Progenitor cell of endocrine pancreas (in vitro differentiated cells): Measurements from ENCODE around the gene FBXL4. TPM values are rescaled to one million over a fixed set of nuclear protein-coding genes. Genes with fewer than 3 reads are reported as not detected.

Source experiments
- DNase-seq: peaks from one replicate; pipeline ENCODE4 v3.0.0; 2021; ENCODE audit warnings: low spot score; ENCODE audit not compliant: unreplicated experiment
- H3K27ac Mint-ChIP-seq: 2 replicates; pipeline ENCODE4 v1.8.0; 2021; ENCODE audit warnings: mild to moderate bottlenecking, moderate library complexity, mixed read lengths
- H3K27me3 Mint-ChIP-seq: 2 replicates; pipeline ENCODE4 v1.8.0; 2021; ENCODE audit warnings: mixed read lengths
- H3K36me3 Mint-ChIP-seq: 2 replicates; pipeline ENCODE4 v1.8.0; 2022; ENCODE audit warnings: mixed read lengths; ENCODE audit not compliant: insufficient read depth
- H3K4me1 Mint-ChIP-seq: 2 replicates; pipeline ENCODE4 v1.8.0; 2021; ENCODE audit warnings: low read depth, mixed read lengths
- H3K4me3 Mint-ChIP-seq: 2 replicates; pipeline ENCODE4 v1.8.0; 2021; ENCODE audit warnings: low read depth, mild to moderate bottlenecking, moderate library complexity, mixed read lengths
- H3K9me3 Mint-ChIP-seq: 2 replicates; pipeline ENCODE4 v1.8.0; 2021; ENCODE audit warnings: low read depth, mixed read lengths
- CTCF ChIP-seq: fragments of 200-600 bp; sonication (generic); IDR thresholded peaks from one replicate; pipeline ENCODE4 v1.5.0; 2021; ENCODE audit warnings: antibody characterized with exemption, mild to moderate bottlenecking; ENCODE audit not compliant: unreplicated experiment
- total RNA-seq: library from RNA; stranded (reverse); gene quantifications from 2 replicates; pipeline ENCODE4 v1.2.1, GENCODE V29; 2021

Gene FBXL4
- total RNA-seq, 1 donor from 2014 or later: 18.3 TPM

GRCh38 chr6:98840385-98840784, 107.4 kb downstream of the FBXL4 start:
- Mint-ChIP-seq H3K9me3 (no peaks in the 10 kb centered on the region), H3K4me3 (no peak overlapping the region), H3K27me3 (peaks cover 90% of the 10 kb centered on the region), H3K36me3 (no peaks in the 10 kb centered on the region), H3K4me1 (peaks cover 27% of the 10 kb centered on the region), H3K27ac (no peak overlapping the region)
- no peak for TF ChIP-seq CTCF
- no peak for DNase-seq

- H3K27ac Mint-ChIP-seq: no peak overlapping the region
- DNase-seq: no peak
- TF ChIP-seq CTCF: peak; percentile 68
- no peaks in the 10 kb centered on the region for H3K36me3 Mint-ChIP-seq
- peaks cover 87% of the 10 kb centered on the region for H3K27me3 Mint-ChIP-seq
- no peaks in the 10 kb centered on the region for H3K9me3 Mint-ChIP-seq
- no peak overlapping the region for H3K4me3 Mint-ChIP-seq
- peaks cover 27% of the 10 kb centered on the region for H3K4me1 Mint-ChIP-seq
These were observed 107.9 kb downstream of the FBXL4 start for GRCh38 chr6:98839781-98840361.

GRCh38 chr6:98838975-98839374, 108.8 kb downstream of the FBXL4 start:
- Mint-ChIP-seq H3K4me1 (peaks cover 21% of the 10 kb centered on the region), H3K4me3 (no peak overlapping the region), H3K9me3 (no peaks in the 10 kb centered on the region), H3K27me3 (peaks cover 84% of the 10 kb centered on the region), H3K36me3 (no peaks in the 10 kb centered on the region), H3K27ac (no peak overlapping the region)
- no peak for TF ChIP-seq CTCF
- DNase-seq: no peak

GRCh38 chr6:98838032-98838431, 109.7 kb downstream of the FBXL4 start:
- Mint-ChIP-seq H3K4me1 (peaks cover 27% of the 10 kb centered on the region), H3K27ac (no peak overlapping the region), H3K27me3 (peaks cover 84% of the 10 kb centered on the region), H3K9me3 (no peaks in the 10 kb centered on the region), H3K4me3 (no peak overlapping the region), H3K36me3 (no peaks in the 10 kb centered on the region)
- TF ChIP-seq CTCF: no peak
- DNase-seq: no peak

GRCh38 chr6:98836962-98837944, 110.5 kb downstream of the FBXL4 start:
- H3K4me1 Mint-ChIP-seq: peaks cover 30% of the 10 kb centered on the region
- no peaks in the 10 kb centered on the region for H3K9me3 Mint-ChIP-seq
- peaks cover 83% of the 10 kb centered on the region for H3K27me3 Mint-ChIP-seq
- DNase-seq: no peak
- peak overlapping the region; percentile 1 for H3K27ac Mint-ChIP-seq
- peak overlapping the region; percentile 35 for H3K4me3 Mint-ChIP-seq
- TF ChIP-seq CTCF: no peak
- no peaks in the 10 kb centered on the region for H3K36me3 Mint-ChIP-seq
